GM19023 (cell line): Measurements from ENCODE around the gene RIMBP2.
"Not testable (repeated sequence)": the region's sequence is repeated elsewhere in the genome, so short reads cannot be mapped to it uniquely, and the experiment has no call there.

Experiments used
- ATAC-seq: cut with Tn5 transposase; IDR thresholded peaks from one replicate; pipeline ENCODE4 v1.9.1; 2021; ENCODE audit warnings: mild to moderate bottlenecking, moderate library complexity; ENCODE audit not compliant: unreplicated experiment

RIMBP2 gene

GRCh38 chr12:130661486-130662255 lies 54.4 kb downstream of the RIMBP2 start:
- ATAC-seq, result no peak

DNA sequence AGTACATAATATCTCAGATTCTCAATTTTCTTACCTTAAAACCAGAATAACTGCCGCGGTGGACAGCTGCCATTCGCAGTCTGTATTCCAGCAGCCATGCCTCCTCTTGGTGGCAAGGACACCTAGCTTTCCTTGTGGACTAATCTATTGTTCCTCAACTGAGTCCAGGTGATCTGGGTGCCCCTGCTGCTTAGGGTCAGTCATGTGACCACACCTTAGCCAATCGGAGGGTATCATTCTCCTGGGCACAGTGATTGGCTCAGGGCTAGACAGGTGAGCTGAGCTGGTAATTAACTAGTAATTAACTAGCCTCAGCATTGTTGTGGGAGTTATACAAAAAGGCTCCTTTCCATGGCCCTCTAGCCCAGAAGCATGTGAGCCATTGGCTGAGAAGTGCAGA lies 55.0 kb downstream of the RIMBP2 start:
- no peak for ATAC-seq

DNA sequence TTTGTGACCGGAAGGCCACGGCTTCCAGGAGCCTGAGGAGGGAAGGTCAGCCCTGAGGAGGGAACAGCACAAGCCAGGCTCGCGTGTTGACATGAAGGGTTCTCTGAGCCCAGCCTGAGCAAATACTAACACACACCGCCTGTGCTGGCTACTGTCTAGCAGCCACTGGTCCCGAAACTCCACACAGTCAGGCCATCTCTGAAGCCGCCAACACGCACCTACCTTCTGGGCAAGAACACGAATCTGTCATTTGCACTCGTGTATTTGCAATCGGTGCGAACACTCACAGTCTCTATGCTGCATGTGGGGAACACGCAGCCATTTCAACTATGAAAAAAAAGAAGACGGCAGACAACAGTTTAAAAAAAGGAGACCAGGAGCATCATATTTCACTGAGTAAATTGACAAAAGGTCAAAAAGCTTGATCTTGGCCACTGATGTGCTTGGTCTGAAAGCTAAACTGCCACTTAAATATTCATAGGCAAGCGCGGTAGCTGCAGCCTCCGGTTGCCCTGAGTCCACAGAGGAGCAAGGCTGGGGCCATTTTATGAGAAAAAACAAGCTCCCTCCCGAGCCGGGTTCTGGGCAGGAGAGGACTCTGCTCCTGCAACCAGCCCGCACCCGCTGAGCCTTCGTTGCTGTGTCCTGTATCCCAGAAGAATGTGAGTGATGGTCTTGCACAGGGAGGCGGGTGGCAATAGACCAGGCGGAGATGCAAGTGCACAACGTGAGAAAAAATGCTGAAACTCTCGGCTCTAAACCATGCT lies 57.8 kb downstream of the RIMBP2 start:
- no peak for ATAC-seq

DNA sequence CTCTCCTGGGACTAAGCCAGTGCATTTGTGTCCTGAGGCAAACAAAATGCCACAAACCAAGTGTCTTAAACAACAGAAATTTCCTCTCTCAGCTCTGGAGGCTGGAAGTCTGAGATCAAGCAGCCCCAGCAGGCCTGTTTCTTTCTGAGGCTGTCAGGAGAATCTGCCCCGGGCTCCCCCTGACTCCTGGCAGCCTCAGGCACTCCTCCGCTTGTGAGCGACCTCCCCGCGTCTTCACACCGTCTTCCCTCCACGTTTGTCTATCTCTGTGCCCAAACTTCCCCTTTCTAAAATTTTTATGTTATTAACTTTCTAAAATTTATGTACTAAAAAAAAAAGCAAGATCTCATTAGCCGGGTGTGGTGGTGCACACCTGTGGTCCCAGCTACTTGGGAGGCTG lies 59.7 kb downstream of the RIMBP2 start:
- ATAC-seq, result no peak

DNA sequence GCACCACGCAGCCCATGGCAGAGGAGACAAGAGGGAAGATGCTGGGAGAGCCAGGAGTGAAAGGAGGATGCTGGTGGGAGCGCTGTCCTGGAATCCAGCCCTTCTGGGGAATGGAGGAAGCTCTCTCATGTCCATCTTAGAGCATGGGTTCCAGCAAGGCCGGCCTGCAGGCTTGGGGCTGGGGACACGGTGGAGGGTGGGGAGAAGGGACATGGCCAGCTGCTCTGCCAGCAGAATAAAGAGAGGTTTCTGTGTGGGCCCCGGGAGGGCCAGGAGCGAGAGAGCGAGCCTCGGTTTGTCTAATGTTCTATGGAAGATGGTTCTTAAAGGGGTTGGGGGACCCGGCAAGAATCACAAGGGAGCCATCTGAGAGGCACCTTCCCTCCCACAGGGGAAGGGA lies 60.2 kb downstream of the RIMBP2 start:
- ATAC-seq, result no peak

GRCh38 chr12:130655010-130655409 lies 61.1 kb downstream of the RIMBP2 start:
- ATAC-seq, result no peak

GRCh38 chr12:130651188-130651959 lies 64.7 kb downstream of the RIMBP2 start:
- no peak for ATAC-seq

GRCh38 chr12:130650131-130650530 lies 66.0 kb downstream of the RIMBP2 start:
- no peak for ATAC-seq

DNA sequence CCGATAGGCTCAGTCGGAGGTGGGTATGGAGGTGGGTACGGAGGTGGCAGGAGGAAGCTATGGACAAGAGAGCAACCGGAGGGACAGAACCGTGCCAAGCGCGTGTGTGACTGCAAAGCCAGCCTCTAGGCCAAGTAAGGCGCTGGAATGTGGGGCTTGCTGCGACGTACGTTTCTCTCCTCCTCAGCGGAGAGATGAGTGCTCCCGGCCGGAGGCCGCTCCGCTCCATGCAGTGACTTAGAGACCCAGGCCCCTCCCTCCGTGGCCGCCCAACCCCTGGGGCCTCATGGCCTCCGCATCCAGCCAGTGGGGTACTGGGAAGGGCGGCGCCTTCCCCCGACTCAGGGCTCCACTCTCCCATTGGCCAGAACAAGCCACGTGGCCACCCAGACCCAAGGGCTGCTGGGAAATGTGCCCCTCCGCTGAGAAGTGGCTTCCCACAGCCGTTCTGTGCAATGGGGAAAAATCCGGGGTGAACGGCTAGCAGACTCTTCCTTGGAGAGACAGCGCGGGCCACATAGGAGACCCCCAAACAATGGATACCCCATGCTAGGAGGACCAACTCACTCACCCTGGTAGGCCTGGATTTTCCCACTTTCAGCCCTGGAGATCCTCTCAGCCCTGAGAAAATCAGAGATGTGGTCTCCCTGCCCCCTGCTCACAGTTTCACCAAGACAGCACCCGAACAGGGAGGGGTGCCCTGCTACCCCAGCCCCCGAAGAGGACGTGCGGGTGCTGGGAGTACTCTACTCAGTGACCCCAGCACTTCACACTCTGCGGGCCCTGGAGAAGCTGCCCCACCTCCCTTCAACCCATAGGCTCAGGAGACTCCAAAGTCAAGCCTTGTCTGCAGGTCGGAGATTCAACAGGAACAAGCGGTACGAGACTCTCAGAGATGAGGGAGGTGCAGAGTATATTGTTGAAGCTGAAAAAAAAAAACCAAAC lies 66.7 kb downstream of the RIMBP2 start:
- no peak for ATAC-seq

DNA sequence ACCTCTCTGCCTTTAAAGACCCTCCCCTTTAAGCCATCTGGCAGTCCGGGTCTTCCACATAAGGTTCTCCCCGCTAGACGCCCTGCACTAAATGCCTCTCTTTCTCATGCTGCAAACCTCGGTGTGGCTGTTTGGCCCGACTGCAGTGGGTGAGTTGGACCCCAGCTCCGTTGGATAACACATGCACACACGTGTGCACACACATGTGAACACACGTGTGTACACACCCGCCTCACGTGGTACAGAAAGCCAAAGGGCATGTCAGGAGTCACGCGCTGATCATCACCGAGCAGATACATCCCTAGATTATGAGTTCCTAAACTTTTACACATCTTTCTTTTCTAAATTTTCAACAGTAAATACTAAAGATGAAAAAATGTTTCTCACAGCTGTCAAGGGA lies 68.3 kb downstream of the RIMBP2 start:
- no peak for ATAC-seq

DNA sequence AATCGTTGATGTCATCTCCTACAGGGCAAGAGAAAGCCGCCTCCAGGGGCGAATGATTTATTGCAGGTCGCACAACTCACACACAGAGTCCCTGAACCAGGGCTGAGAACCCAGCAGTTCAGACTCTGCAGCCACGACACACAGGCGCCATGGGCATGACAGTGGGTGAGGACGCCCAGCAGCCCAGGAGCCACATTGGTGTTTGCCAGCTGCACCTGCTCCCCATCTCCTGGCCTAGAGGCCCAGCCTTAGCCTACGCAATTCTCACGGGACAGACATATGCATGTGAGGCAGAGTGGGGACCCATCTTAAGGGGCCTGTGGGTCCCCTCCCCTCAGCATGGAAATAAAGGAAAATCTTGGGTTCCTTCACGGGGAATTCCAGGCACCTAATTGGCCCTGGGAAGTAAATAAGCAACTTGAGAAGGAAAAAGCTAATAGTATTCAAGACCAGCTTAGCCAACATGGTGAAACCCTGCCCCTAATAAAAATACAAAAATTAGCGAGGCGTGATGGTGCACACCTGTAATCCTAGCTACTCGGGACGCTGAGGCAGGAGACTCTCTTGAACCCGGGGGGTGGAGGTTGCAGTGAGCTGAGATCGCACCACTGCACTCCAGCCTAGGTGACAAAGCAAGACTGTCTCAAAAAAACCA lies 69.3 kb downstream of the RIMBP2 start:
- ATAC-seq, result no peak

- ATAC-seq, result not testable (repeated sequence)
These were observed 69.9 kb downstream of the RIMBP2 start for GRCh38 chr12:130646191-130646590.

DNA sequence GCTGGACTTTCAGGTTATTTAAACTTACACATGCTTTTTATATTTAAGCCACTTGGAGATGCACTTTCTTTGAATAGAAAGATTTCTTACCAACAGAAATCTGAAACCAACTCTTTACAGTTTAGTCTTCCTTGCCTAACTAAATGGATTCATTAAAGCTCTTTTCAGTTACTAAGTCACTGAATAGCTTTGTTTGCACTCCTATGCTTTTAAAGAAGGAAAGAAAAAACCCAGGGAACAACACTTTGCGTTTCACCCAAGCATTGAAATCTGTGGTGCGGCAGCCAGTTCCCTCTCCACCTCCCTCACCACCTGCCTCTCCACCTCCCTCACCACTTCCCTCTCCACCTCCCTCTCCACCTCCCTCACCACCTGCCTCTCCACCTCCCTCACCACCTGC lies 70.3 kb downstream of the RIMBP2 start:
- ATAC-seq, result no peak

GRCh38 chr12:130644566-130644965 lies 71.5 kb downstream of the RIMBP2 start:
- ATAC-seq, result no peak

DNA sequence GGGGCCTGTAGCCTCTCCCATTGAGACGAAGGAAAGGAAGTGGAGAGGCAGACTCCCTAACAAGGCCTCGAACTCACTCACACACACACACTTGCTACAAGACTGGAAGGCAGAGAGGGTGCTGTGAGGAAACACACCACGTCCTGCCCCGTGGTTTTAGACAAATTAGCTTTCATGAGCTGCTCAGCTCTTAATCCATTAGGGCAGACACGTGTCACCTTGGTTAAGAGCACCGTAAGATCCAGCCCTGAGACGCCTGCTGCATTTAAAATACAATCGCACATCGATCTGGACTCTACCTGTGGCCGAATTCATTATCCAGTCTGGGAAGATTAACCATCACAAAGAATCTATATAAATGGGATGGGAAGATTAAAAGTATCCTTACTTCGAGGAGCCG lies 72.0 kb downstream of the RIMBP2 start:
- ATAC-seq, result no peak

DNA sequence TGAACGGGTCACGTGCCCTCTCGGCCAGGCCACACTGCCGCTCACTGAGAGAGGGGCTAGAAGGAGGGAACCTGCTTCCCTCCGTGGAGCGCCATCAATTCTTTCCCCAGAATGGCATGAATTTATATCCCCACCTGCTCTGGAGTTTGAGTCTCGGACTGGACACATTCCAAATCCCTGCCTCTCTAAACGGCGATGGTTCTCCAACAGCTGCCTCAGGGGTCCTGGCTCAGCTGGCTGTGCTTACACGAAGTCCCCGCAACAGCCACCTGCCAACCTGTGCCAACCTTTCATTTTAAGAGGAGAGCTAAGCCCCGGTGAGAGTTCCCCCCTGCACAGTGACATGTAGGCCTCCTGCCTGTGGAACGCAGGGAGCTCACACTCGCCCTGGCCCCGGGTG lies 73.2 kb downstream of the RIMBP2 start:
- ATAC-seq, result no peak

DNA sequence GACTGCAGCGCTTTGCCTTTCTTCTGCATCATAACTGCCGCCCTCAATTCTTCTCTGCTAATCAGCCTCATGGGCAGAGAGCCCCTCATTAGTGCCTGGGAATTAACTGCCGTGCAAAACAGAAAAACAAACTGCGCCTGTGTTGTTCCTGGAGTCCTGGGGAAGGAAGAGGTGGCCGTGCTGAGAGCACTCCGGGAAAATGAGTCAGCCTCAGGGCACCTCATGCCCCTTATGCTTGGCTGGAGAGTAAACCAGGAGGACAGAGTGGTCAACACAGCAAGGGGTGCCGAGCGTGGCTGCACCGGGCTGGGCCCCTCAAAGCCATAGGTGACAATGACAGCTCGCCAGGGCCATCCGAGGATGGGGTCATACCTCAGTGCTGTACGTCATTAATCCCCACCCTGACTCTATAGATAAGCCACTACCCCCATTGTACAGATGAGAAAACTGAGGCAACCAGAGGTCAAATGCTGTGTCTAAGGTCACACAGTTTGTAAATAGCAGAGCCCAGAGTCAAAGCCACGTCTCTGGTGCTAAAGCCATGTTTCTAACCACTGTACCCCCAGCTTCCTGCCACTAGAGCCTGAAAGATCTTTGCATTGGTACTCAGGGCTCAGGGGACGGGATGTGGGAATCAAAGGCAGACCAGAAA lies 74.4 kb downstream of the RIMBP2 start:
- ATAC-seq, result no peak

GRCh38 chr12:130640901-130641300 lies 75.2 kb downstream of the RIMBP2 start:
- no peak for ATAC-seq

- ATAC-seq, result no peak
These were observed 75.6 kb downstream of the RIMBP2 start for GRCh38 chr12:130640496-130640895.
